Stimulated activated CD4-positive, alpha-beta T cell treated with anti-CD3 and anti-CD28 coated beads, Interleukin-4, amount 100 ng/mL, for 48 hours (primary cell): Measurements from ENCODE around the gene AP3D1.

Experiments used
- DNase-seq, 2 donors: peaks; one replicate each; pipeline ENCODE4 v3.0.0-alpha.2; 2020; ENCODE audit warnings: low read depth in 2 of 2

The AP3D1 gene

GRCh38 chr19:2181633-2181997, 30.2 kb upstream of the AP3D1 start:
- DNase-seq, result no peak

- DNase-seq, result no peak
Observed at GRCh38 chr19:2180881-2181632, 29.7 kb upstream of the AP3D1 start.

DNA sequence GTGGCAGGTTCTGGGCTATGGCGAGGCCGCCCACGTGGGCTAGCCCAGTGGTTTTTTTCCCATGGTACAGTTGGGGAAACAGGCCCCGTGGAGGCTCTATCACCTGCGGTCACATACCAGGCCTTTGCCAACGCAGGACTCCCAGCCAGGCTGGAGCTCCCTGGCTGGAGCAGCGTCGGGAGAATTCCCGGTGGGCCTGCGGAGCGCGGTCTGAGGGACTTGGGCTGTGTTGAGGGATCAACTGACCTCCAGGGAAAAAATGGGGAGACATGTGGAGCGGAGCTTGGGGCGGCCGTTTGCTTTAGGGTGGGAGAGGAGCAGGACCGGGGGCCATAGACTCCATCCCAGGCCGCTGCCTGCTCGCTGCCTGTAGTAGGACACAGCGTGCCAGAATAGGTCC, 28.7 kb upstream of the AP3D1 start:
- DNase-seq, result no peak

- DNase-seq, result no peak
Observed at GRCh38 chr19:2179095-2179494, 27.7 kb upstream of the AP3D1 start.

DNA sequence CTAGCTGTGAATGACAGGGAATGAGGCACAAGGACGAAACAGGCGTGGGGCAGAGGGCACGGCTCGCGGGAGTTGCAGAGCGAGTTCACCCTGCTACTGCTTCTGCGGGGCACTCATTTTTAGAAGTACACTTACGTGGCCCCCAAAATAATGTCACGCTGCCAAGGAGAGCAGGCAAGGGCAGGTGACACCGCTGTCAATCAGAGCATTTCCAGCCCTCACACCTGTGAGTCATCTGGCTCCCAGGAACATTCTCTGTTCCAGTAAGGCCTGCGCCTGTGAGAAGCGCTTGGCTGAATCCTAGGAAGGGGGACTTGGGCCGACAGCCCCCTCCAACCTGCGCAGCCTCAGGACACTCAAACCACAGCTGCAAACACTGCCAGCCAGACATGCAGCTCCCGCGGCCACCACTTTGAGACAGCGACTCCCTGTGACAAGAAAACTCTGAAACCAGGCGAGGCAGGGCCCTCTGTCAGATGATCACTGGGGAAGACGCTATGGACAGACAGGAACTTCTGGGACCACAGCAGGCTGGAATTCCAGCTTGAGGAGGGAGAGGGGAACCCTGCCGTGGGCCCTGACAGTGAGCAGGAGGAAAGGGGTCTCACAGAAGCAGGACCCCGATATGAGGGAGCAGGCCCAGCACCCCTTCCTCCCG, 25.1 kb upstream of the AP3D1 start:
- no peak for DNase-seq

GRCh38 chr19:2175742-2176141, 24.4 kb upstream of the AP3D1 start:
- no peak for DNase-seq

GRCh38 chr19:2173767-2174577, 22.6 kb upstream of the AP3D1 start:
- DNase-seq, result no peak

GRCh38 chr19:2173388-2173766, 22.0 kb upstream of the AP3D1 start:
- DNase-seq, result no peak

DNA sequence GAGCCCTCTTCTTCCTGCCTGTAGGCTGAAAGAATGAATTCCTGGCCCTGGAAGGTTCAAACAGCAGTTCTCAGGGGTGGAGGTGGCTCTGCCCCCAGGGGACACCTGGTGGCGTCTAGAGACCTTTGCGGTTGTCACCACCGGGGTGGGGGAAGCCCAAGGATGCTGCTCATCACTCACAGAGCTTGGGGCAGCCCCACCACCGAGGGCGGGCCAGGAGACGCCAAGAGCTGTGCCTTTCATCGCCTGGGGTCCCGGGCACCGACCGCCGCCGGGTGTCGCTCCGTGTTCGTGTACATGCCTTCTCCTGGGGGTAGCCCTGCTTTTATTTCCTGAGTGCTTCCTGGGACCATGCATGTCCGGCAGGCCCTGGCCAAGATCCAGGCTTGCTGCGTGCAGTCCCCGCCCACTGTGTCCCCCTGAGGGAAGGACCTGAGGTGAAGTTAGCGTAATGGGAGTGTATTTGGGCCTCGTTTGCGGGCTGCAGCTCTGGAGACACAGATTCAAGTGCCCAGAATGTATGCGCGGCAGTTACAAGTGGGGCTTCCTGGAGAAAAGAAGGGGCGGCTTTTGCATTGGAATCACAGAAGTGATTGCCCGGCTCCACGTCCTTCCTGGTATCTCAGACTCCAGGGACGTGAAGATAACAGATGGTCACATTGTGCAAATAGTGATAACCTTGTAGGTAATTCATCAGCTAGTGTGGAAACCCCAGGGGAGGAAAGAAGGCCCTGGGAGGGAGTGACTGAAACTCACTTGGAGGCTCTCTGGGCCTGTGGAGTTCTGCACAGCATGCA, 20.2 kb upstream of the AP3D1 start:
- DNase-seq, result peak; percentile 67 to 74

DNA sequence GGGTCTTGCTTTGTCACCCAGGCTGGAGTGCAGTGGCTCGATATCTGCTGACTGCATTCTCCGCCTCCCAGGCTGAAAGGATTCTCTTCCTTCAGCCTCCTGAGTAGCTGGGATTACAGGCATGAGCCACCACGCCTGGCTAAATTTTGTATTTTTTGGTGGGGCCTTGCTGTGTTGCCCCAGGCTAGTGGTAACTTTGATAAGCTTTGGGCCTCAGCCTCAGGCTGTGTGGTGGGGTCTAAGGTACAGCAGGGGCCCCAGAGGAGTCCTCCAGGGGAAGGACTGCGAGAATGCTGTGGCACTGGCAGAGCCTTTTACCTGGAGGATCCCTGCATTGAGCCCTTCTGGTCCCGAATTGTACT, 19.6 kb upstream of the AP3D1 start:
- no peak for DNase-seq

- no peak for DNase-seq
Observed at GRCh38 chr19:2170219-2170618, 18.9 kb upstream of the AP3D1 start.

DNA sequence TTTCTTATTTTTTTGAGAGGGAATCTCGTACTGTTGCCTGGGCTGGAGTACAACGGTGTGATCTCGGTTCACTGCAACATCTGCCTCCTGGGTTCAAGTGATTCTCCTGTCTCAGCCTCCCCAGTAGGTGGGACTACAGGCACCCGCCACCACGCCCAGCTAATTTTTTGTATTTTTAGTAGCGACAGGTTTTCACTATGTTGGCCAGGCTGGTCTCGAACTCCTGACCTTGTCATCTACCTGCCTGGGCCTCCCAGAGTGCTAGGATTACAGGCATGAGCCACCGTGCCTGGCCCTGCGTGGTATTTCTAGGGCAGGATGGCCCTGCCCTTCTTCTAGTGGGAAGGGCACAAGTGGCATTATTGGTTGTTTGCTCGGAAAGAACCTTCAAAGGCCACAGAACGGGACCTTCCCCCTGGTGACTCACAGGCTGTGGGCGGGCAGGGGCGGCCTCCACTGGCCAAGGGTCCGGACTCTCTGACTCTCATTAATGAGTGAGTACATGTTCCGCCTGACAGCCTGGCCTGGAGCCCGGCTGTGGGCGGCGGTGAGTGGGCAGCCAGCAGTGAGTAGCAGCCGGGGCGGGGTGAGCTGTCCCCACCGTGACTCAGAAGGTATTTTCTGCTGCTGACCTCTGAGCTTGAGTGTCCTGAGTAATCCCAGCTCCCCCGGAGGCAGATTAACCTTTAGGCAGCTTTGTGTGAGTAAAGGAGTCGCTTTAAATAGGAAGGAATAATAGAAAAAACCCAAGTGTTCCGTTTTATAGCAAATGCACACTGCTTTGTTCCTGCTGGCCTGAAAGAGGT, 17.5 kb upstream of the AP3D1 start:
- peak; percentile 58 to 77 for DNase-seq

DNA sequence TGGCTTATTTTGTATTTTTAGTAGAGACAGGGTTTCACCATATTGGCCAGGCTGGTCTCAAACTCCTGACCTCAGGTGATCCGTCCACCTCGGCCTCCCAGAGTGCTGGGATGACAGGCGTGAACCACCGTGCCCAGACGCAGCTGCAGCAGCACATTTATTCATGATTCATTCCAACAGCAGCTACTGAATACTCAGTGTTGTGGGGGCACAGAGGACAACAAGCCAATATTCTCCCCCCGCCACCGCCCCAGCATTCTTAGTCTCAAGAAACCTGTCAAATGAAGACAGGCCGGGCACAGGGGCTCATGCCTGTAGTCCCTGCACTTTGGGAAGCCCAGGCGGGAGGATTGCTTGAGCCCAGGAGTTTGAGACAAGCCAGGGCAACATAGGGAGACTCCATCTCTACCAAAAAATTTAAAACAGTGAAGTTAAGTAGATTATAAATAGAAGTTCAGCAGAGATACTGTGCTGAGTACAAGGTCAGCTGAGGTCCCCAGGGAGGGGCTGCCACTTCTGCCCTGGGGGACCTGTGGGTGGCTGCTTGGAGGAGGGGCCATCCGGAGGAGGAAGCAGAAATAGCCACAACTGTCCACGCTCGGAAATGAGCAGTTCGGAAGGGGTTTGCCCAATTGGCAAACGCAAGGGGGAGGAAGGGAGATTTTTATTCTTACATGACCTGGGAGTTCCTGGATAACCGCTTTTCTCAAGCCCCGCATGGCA, 16.7 kb upstream of the AP3D1 start:
- no peak for DNase-seq

GRCh38 chr19:2166741-2167738, 15.7 kb upstream of the AP3D1 start:
- DNase-seq, result no peak

DNA sequence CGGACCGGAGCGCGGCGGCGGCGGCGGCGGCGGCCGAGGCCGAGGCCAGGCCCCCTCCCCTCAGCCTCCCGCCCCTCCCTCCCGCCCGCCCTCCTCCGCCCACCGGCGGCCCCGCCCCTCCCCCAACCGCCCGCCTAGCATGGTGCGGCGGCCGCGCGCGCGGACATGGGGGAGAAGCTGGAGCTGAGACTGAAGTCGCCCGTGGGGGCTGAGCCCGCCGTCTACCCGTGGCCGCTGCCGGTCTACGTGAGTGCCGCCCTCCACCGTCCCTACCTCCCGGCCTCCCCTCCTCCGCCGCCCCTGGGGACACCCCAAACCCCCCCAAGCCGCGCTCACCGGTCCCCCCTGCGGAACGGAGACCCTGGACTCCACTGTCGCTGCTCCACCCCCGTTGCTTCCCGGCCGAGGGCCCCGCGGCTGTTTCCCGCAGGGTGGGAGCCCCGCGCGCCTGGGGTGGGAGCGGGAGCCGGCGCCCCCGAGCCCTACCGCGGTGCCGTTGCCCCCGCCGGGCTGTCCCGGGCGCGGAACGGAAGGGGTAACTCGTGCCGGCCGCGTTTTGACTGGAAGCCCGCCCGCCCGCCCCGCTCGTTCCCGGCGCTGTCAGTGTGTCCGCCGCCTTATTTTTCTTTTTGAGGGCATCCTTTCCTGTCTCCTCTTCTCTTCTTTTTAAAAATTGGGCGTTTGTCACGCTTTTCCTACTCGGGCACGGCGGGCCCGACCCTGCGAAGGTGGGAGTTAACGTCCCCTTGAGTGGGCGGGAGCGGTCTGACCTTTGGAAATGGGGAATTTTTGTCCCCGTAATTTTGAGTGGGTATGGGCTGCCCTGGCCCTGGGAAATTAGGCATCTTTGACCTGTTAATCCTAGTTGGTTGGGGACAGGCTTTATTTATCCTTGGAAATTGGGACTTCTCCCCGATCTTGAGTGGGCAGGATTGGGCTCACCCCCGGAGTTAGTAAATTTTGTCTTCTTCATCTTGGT, 12.9 kb upstream of the AP3D1 start:
- DNase-seq, result peak in 1 of 2 donors; percentile 23

DNA sequence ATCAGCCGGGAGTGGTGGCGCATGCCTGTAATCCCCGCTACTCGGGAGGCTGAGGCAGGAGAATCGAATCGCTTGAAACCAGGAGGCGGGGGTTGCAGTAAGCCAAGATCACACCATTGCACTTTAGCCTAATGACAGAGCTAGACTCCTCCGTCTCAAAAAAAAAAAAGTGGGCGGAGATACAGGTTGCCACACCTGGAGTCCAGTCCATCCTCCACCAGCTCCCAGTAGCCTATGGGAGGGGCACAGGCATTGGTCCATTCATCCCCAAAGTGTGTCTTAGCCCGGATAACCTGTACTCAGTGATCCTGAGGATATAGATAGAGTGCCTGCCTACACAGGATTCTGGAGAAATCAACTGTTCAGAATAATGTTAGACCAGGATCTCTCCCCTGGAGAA, 9.0 kb upstream of the AP3D1 start:
- DNase-seq, result no peak

- no peak for DNase-seq
Observed at GRCh38 chr19:2157452-2157851, 6.1 kb upstream of the AP3D1 start.

GRCh38 chr19:2154587-2155075, 3.3 kb upstream of the AP3D1 start:
- no peak for DNase-seq
